Measurements from ENCODE around the gene NKRF. TPM values are rescaled to one million over a fixed set of nuclear protein-coding genes. Genes with fewer than 3 reads are reported as not detected.
A peak's percentile ranks its signal among the peaks of the same experiment; 100 is the strongest.

NKRF gene
- total RNA-seq, 1 donor, result 6.9 TPM

DNA sequence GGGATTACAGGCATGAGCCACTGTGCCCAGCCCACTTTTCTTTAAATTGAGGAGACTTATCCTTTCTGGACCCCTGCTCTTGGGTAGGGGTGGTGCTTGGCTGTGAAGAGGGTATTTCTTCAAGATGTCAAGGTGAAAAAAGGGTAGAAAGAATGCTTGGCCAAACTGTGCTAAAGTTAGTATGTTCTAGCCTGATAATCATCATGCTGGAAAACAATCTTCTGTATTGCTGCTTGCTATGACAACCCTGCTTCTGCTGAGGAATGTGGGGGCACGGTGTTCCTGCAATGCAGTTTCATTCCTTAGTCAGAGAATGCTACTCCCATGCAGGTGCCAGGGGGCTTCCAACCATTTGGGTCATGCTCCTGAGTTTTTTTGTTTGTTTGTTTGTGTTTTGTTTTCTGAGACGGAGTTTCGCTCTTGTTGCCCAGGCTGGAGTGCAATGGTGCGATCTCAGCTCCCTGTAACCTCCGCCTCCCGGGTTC lies 35.8 kb downstream of the NKRF start:
- DNase-seq (ENCODE audit: low read depth), result no peak
- TF ChIP-seq, protein P1, sequence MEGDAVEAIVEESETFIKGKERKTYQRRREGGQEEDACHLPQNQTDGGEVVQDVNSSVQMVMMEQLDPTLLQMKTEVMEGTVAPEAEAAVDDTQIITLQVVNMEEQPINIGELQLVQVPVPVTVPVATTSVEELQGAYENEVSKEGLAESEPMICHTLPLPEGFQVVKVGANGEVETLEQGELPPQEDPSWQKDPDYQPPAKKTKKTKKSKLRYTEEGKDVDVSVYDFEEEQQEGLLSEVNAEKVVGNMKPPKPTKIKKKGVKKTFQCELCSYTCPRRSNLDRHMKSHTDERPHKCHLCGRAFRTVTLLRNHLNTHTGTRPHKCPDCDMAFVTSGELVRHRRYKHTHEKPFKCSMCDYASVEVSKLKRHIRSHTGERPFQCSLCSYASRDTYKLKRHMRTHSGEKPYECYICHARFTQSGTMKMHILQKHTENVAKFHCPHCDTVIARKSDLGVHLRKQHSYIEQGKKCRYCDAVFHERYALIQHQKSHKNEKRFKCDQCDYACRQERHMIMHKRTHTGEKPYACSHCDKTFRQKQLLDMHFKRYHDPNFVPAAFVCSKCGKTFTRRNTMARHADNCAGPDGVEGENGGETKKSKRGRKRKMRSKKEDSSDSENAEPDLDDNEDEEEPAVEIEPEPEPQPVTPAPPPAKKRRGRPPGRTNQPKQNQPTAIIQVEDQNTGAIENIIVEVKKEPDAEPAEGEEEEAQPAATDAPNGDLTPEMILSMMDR (IDR thresholded peaks at IDR 0.05; ENCODE audit: insufficient read depth, low read depth, low read length), result no peak
- H3K4me3 ChIP-seq (ENCODE audit: low read depth, low read length), result no peak overlapping the region

DNA sequence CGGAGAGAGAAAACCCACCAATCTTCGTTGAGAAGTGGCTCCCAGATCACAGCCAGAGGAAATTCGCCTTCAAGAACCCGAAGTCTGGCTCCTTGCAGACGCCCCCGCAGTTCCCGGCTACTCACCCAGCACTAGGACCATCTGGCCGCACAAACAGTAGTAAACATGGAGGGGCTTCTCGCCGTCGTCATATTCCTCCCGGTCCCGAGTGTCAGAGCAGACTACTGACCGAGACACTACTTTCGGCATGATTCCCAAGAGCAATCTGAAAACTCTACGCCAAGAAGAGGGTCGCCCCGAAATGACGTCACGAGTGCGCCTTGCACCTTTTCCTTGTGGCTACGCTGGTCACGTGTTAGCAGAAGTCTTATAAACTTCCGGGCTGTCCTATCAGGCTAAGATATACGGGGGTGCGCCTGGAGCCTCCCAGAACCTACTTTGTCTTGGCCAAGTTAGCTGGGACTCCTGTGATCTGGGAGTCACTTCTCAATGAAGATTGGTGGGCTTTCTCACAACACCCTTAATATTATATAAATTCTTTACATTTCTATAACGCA lies 41.0 kb downstream of the NKRF start, which contains the start of gene STEEP1:
STEEP1 (minus strand) TSS at position 303 of the 557 bp plus-strand sequence; CDS start at position 249, 54 bp downstream.
- TF ChIP-seq, protein P1 (IDR thresholded peaks at IDR 0.05; ENCODE audit: insufficient read depth, low read depth, low read length), result no peak
- peak; percentile 94 for DNase-seq (ENCODE audit: low read depth)
- peak within 1 kb of the TSS; percentile 75 for H3K4me3 ChIP-seq (ENCODE audit: low read depth, low read length)

GRCh38 chrX:119552508-119552907 lies 53.7 kb downstream of the NKRF start:
- TF ChIP-seq, protein P1 (IDR thresholded peaks at IDR 0.05; ENCODE audit: insufficient read depth, low read depth, low read length), result no peak
- DNase-seq (ENCODE audit: low read depth), result peak; percentile 53
- H3K4me3 ChIP-seq (ENCODE audit: low read depth, low read length), result no peak overlapping the region

DNA sequence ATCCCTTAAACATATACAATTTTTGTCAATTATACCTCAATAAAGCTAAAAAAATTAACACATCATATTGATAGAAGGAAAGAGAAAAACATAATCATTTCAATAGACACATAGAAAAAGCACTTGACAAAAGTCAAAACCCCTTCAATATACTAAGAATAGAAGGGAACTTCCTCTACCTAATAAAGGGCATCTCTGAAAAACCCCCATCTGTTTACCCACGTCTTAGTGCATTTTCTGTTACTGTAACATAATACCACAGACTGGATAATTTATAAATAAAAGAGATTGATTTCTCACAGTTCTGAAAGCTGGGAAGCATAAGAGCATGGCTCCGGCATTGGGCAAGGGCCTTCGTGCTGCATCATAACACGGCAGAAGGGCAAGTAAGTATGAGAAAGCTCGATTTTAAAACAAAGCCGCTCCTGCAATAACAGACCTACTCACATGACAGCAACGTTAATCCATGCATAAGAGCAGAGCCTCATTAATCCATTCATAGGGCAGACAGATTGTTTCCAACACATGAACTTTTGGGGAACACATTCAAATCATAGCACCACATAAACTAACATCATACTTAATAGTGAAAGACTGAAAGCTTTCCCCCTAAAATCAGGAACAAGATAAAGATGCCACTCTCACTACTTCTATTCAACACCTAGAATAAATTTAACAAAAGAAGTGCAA lies 56.8 kb downstream of the NKRF start:
- no peak for DNase-seq (ENCODE audit: low read depth)
- TF ChIP-seq, protein P1 (IDR thresholded peaks at IDR 0.05; ENCODE audit: insufficient read depth, low read depth, low read length), result no peak
- no peak overlapping the region for H3K4me3 ChIP-seq (ENCODE audit: low read depth, low read length)

GRCh38 chrX:119541188-119541587 lies 65.0 kb downstream of the NKRF start:
- DNase-seq (ENCODE audit: low read depth), result peak; percentile 69
- TF ChIP-seq, protein P1 (IDR thresholded peaks at IDR 0.05; ENCODE audit: insufficient read depth, low read depth, low read length), result no peak
- H3K4me3 ChIP-seq (ENCODE audit: low read depth, low read length), result no peak overlapping the region

GRCh38 chrX:119539872-119540271 lies 66.4 kb downstream of the NKRF start:
- DNase-seq (ENCODE audit: low read depth), result no peak
- TF ChIP-seq, protein P1 (IDR thresholded peaks at IDR 0.05; ENCODE audit: insufficient read depth, low read depth, low read length), result no peak
- no peak overlapping the region for H3K4me3 ChIP-seq (ENCODE audit: low read depth, low read length)

Small RNA genes within 50 kb of the gene (small RNA-seq; reads per million reads assigned to genes)
- gene MIR766, result 0.28 reads per million

Other genes with a start within 250 kb of the NKRF start
- 17.4 and 22.0 TPM in 2 replicates for gene SLC25A43, start 207.1 kb downstream of the NKRF start, total RNA-seq
- gene SLC25A5, start 138.0 kb downstream of the NKRF start, total RNA-seq, result 125 and 130 TPM in 2 replicates
- gene STEEP1, start 41.0 kb downstream of the NKRF start, total RNA-seq, result 26.8 and 32.5 TPM in 2 replicates
- gene UBE2A, start 31.9 kb downstream of the NKRF start, total RNA-seq, result 35.1 and 41.9 TPM in 2 replicates
- gene SEPTIN6, start 86.7 kb upstream of the NKRF start, total RNA-seq, result 17.1 and 17.7 TPM in 2 replicates
- 0.43 TPM in 1 of 2 replicates, not detected in the other for gene SOWAHD, start 152.2 kb upstream of the NKRF start, total RNA-seq
- 937 and 1,300 TPM in 2 replicates for gene RPL39, start 185.2 kb upstream of the NKRF start, total RNA-seq
- 1.3 and 1.7 TPM in 2 replicates for gene UPF3B, start 246.5 kb upstream of the NKRF start, total RNA-seq